ENCODE data around the gene GCAT. TPM values are rescaled to one million over a fixed set of nuclear protein-coding genes. Genes with fewer than 3 reads are reported as not detected.

The GCAT gene
- total and polyA plus RNA-seq, 2 of the 13 experiments (the other 11 are each of a cell fraction or from before 2014, with no cell fraction given) = 28.0 to 50.3 TPM

GRCh38 chr22:37792494-37792893 lies 15.2 kb upstream of the GCAT start:
- ChIA-PET CTCF (ENCODE audit: low intra/inter-chr PET ratio, low total read pairs) (no interaction called here), POLR2A (interaction anchor here (0.7 to 1.5 kb wide), 6 partner anchors 10 to 134 kb away, joined by 3 to 11 read pairs (median 4); partner anchors contain the start of gene PDXP)
- in situ Hi-C loops (cut with HindIII; ENCODE audit: extremely low pct_ligation_motif_present, low pct_unique_long_range_greater_than_20kb) = no loop called here
- no peak overlapping the region for H3K4me2 ChIP-seq (ENCODE audit: low read depth, low read length)
- H3K27me3 ChIP-seq (ENCODE audit: control insufficient read depth in 1 of 2, insufficient read depth in 2 of 2, low read length in 2 of 2) = no peaks in the 10 kb centered on the region
- no peak overlapping the region for H2AFZ ChIP-seq (ENCODE audit: low read length)
- no peak overlapping the region for H3K9ac ChIP-seq (ENCODE audit: insufficient read depth, low read depth, low read length)
- DNase-seq (ENCODE audit: low spot score) = no peak
- peaks cover 45% of the 10 kb centered on the region for H3K4me1 ChIP-seq (ENCODE audit: insufficient read depth, low read length)
- H4K20me1 ChIP-seq (ENCODE audit: insufficient read depth, low read length) = no peaks in the 10 kb centered on the region
- no peak overlapping the region for H3K4me3 ChIP-seq (replicated peaks in 1 of 3; ENCODE audit: insufficient read depth in 1 of 3, low read depth in 2 of 3, low read length in 3 of 3)
- TF ChIP-seq GABPA (IDR thresholded peaks at IDR 0.05; ENCODE audit: low read depth, low read length) (no peak), GABPA (CRISPR knock-in tag; IDR thresholded peaks at IDR 0.05; ENCODE audit: low read depth) (peak; percentile 74; the same call in 1 of the 2 replicates), FOXJ3 (CRISPR knock-in tag; IDR thresholded peaks at IDR 0.05; ENCODE audit: borderline replicate concordance) (no peak), CEBPB (IDR thresholded peaks at IDR 0.05; ENCODE audit: borderline replicate concordance, low read depth, low read length) (peak; percentile 22; the same call in 1 of the 2 replicates), GABPB1 (CRISPR knock-in tag; IDR thresholded peaks at IDR 0.05) (peak; percentile 50), ZBTB33 (CRISPR knock-in tag; IDR thresholded peaks at IDR 0.05) (peak; percentile 49; the same call in 1 of the 2 replicates), ZNF460 (CRISPR knock-in tag; IDR thresholded peaks at IDR 0.05; ENCODE audit: borderline replicate concordance) (no peak), ZNF362 (CRISPR knock-in tag; IDR thresholded peaks at IDR 0.05; ENCODE audit: borderline replicate concordance) (peak; percentile 45; the same call in 1 of the 2 replicates)
- BruUV-seq (replicated peaks) = no TSS peak
- no peaks in the 10 kb centered on the region for H3K9me3 ChIP-seq (ENCODE audit: low read length)
- FAIRE-seq = peak; percentile 4
- H3K27ac ChIP-seq (ENCODE audit: extremely low read length, insufficient read depth, low read length) = no peak overlapping the region
- H3K79me2 ChIP-seq (ENCODE audit: insufficient read depth, low read length) = no peaks in the 10 kb centered on the region
- intact Hi-C loops (cut with micrococcal nuclease; ENCODE audit: unreplicated experiment) = no loop called here
- WGBS (ENCODE audit: low lambda C conversion rate) = 44% methylated on average over 6 of the region's 6 CpGs
- peak; percentile 40; the same call in 2 of the 3 replicates for ATAC-seq
- H3K36me3 ChIP-seq (replicated peaks in 1 of 2; ENCODE audit: control insufficient read depth in 1 of 2, insufficient read depth in 2 of 2, low read length in 2 of 2) = no peaks in the 10 kb centered on the region
